GM20000 (cell line): ENCODE results near the gene NAV1.

ENCODE experiments used
- DNase-seq: peaks from one replicate; pipeline ENCODE4 v3.0.0; 2012; ENCODE audit warnings: low spot score
- CTCF ChIP-seq: IDR thresholded peaks from 2 replicates; pipeline ENCODE4 v1.5.1; 2012; ENCODE audit warnings: mild to moderate bottlenecking, control low read depth; ENCODE audit errors: extremely low read depth, missing control alignments

Gene NAV1

GRCh38 chr1:201495551-201496295 is 43.2 kb upstream of the NAV1 start:
- no peak for DNase-seq
- no peak for TF ChIP-seq CTCF

- DNase-seq, result no peak
- no peak for TF ChIP-seq CTCF
Observed at GRCh38 chr1:201496296-201496690, 42.6 kb upstream of the NAV1 start.

GRCh38 chr1:201497935-201498509 is 40.9 kb upstream of the NAV1 start:
- no peak for TF ChIP-seq CTCF
- no peak for DNase-seq

- DNase-seq, result no peak
- no peak for TF ChIP-seq CTCF
Observed at GRCh38 chr1:201498621-201499020, 40.3 kb upstream of the NAV1 start.

GRCh38 chr1:201499191-201499590 is 39.7 kb upstream of the NAV1 start:
- no peak for DNase-seq
- TF ChIP-seq CTCF, result no peak

- no peak for TF ChIP-seq CTCF
- DNase-seq, result no peak
Observed at GRCh38 chr1:201499795-201500669, 38.9 kb upstream of the NAV1 start.

GRCh38 chr1:201500670-201501120 is 38.2 kb upstream of the NAV1 start:
- TF ChIP-seq CTCF, result no peak
- DNase-seq, result no peak
